GM19043 (cell line): Measurements from ENCODE around the gene ABL1.

Experiments
- ATAC-seq: cut with Tn5 transposase; IDR thresholded peaks from one replicate; pipeline ENCODE4 v1.9.1; 2021; ENCODE audit warnings: low read depth; ENCODE audit not compliant: unreplicated experiment

ABL1 gene

GRCh38 chr9:130824643-130825350, 10.3 kb upstream of the ABL1 start:
- no peak for ATAC-seq

- no peak for ATAC-seq
These were observed 9.8 kb upstream of the ABL1 start for GRCh38 chr9:130825351-130825651.

GRCh38 chr9:130825809-130826208, 9.2 kb upstream of the ABL1 start:
- ATAC-seq = no peak

GRCh38 chr9:130829762-130830161, 5.3 kb upstream of the ABL1 start:
- no peak for ATAC-seq

GRCh38 chr9:130830231-130830760, 4.8 kb upstream of the ABL1 start:
- ATAC-seq = no peak

- ATAC-seq = no peak
These were observed 4.0 kb upstream of the ABL1 start for GRCh38 chr9:130831077-130831476.

- no peak for ATAC-seq
These were observed 1.7 kb upstream of the ABL1 start for GRCh38 chr9:130833031-130833990.

GRCh38 chr9:130835441-130836298, 616 bp downstream of the ABL1 start:
- ATAC-seq = no peak

- no peak for ATAC-seq
These were observed 2.0 kb downstream of the ABL1 start for GRCh38 chr9:130837002-130837511.

GRCh38 chr9:130837643-130838042, 2.6 kb downstream of the ABL1 start:
- ATAC-seq = no peak

- ATAC-seq = no peak
These were observed 4.4 kb downstream of the ABL1 start for GRCh38 chr9:130839132-130840111.

- ATAC-seq = no peak
These were observed 7.5 kb downstream of the ABL1 start for GRCh38 chr9:130842545-130842944.

GRCh38 chr9:130843049-130843908, 8.2 kb downstream of the ABL1 start:
- ATAC-seq = no peak

- ATAC-seq = no peak
These were observed 9.0 kb downstream of the ABL1 start for GRCh38 chr9:130844044-130844451.

- ATAC-seq = no peak
These were observed 10.2 kb downstream of the ABL1 start for GRCh38 chr9:130845254-130845653.

- ATAC-seq = no peak
These were observed 10.9 kb downstream of the ABL1 start for GRCh38 chr9:130845901-130846481.

- ATAC-seq = no peak
These were observed 11.6 kb downstream of the ABL1 start for GRCh38 chr9:130846487-130847305.
